Neural progenitor cell (in vitro differentiated cells): Measurements from ENCODE around the gene RSPH3.

Experiments used
- EZH2 ChIP-seq: fragments of 200-600 bp; sonication (generic); IDR thresholded peaks from 2 replicates; pipeline ENCODE4 v1.6.1; 2017; ENCODE audit warnings: antibody characterized with exemption, mild to moderate bottlenecking, moderate library complexity
- EZH2phosphoT487 ChIP-seq: fragments of 200-600 bp; sonication (generic); IDR thresholded peaks from 2 replicates; pipeline ENCODE4 v1.6.1; 2017; ENCODE audit warnings: antibody characterized with exemption
- TF ChIP-seq, protein P1 (sequence below): fragments of 200-600 bp; sonication (generic); IDR thresholded peaks from 2 replicates; pipeline ENCODE4 v1.5.1; 2017; ENCODE audit warnings: antibody characterized with exemption, mild to moderate bottlenecking

DNA sequence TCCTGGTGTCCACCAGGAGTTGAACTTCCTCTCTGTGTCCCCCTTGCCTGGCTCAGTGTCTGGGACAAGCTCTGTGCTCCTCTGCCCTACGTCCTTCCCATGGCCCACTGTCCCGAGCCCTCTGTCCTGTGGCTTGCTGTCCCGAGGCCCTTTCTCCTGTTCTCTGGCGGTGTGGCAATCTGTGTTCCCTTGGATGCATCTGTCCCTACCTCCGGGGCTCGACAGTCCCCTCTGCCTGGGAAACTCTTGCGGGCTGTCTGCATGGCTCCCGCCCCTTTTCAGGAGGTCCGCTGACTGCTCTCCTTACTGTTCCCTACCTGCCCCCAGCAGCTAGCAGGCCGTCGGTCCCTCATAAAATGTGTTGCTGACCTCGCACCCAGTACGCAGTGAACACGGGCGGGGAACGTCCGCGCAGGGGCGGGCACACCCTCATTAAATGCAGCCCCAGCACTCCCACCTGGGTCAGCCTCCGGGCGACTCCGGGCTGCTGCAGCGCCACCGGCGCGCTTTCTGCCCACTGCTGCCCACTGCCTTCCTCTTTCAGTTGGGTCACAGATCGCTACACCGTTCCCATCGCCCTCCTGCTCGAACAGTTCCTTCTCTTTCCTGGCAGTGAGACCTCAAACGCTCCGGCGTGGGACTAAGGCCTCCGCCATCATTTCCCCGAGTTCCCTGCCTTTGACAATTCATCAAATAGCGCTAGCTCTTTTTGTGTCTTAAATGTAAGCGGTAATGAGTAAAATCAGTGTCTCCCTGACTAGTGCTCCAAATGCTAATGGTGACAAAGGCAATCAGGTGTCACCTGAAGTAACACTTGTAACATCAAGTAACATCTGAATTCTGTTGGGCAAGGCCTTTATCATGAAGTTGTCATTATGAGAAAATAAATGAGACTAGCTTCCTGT lies 60.5 kb downstream of the RSPH3 start:
- TF ChIP-seq, protein P1, sequence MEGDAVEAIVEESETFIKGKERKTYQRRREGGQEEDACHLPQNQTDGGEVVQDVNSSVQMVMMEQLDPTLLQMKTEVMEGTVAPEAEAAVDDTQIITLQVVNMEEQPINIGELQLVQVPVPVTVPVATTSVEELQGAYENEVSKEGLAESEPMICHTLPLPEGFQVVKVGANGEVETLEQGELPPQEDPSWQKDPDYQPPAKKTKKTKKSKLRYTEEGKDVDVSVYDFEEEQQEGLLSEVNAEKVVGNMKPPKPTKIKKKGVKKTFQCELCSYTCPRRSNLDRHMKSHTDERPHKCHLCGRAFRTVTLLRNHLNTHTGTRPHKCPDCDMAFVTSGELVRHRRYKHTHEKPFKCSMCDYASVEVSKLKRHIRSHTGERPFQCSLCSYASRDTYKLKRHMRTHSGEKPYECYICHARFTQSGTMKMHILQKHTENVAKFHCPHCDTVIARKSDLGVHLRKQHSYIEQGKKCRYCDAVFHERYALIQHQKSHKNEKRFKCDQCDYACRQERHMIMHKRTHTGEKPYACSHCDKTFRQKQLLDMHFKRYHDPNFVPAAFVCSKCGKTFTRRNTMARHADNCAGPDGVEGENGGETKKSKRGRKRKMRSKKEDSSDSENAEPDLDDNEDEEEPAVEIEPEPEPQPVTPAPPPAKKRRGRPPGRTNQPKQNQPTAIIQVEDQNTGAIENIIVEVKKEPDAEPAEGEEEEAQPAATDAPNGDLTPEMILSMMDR, result no peak
- no peak for TF ChIP-seq EZH2phosphoT487
- no peak for TF ChIP-seq EZH2
